ENCODE measurements around the gene TRAIP. TPM values are rescaled to one million over a fixed set of nuclear protein-coding genes. Genes with fewer than 3 reads are reported as not detected.

The TRAIP gene, protein sequence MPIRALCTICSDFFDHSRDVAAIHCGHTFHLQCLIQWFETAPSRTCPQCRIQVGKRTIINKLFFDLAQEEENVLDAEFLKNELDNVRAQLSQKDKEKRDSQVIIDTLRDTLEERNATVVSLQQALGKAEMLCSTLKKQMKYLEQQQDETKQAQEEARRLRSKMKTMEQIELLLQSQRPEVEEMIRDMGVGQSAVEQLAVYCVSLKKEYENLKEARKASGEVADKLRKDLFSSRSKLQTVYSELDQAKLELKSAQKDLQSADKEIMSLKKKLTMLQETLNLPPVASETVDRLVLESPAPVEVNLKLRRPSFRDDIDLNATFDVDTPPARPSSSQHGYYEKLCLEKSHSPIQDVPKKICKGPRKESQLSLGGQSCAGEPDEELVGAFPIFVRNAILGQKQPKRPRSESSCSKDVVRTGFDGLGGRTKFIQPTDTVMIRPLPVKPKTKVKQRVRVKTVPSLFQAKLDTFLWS
- total RNA-seq = 2.2 and 5.2 TPM in 2 replicates

DNA sequence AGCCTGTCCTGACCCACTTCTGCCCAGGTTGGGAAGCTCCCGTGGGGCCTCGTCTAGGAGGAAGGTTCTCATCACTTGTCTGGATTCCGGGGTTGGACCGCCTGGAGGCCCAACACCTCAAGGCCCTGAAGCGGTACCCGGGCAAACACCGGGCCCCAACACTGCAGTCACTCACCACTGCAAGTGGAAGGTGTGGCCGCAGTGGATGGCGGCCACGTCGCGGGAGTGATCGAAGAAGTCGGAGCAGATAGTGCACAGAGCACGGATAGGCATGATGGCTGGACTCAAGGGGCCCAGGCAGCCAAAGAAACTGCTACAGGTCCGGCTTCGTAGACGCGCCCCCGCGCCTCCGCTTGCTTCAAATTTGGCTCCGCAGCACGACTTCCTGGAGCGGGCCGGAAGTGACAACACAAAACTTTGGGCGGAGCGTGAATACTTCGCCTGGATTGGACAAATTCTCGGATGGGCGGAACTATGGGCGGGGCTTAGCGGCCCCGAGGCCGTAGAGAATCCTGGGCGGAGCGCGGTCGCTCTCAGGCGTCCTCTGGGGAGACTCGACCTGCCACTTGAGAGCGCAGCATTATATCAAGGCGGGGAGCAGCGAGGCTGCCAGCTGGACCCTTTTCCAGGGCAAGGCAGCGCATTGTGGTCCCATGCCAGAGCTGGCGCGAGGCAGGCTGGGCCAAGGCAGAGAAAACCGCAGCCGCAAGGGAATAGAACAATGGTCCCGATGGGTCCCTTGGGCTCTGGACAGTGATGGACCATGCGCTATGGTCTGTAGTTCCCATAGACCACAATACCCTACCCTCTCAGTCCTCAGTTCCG, at the start of gene TRAIP:
Gene TRAIP, minus strand, starts transcription at position 384 of the 825 bp plus-strand sequence. Its CDS starts 111 bp downstream, at position 273.

GRCh38 chr3:49903451-49904424, 47.4 kb upstream of the TRAIP start, which contains the start of gene MST1R:
Gene MST1R (minus strand): TSS chr3:49903873. CDS start chr3:49903609, 264 bp downstream.

GRCh38 chr3:49869525-49870126, 13.3 kb upstream of the TRAIP start, which contains the start of gene CAMKV:
Gene CAMKV (minus strand): TSS chr3:49869906. CDS start chr3:49862388, 7,518 bp downstream.

DNA sequence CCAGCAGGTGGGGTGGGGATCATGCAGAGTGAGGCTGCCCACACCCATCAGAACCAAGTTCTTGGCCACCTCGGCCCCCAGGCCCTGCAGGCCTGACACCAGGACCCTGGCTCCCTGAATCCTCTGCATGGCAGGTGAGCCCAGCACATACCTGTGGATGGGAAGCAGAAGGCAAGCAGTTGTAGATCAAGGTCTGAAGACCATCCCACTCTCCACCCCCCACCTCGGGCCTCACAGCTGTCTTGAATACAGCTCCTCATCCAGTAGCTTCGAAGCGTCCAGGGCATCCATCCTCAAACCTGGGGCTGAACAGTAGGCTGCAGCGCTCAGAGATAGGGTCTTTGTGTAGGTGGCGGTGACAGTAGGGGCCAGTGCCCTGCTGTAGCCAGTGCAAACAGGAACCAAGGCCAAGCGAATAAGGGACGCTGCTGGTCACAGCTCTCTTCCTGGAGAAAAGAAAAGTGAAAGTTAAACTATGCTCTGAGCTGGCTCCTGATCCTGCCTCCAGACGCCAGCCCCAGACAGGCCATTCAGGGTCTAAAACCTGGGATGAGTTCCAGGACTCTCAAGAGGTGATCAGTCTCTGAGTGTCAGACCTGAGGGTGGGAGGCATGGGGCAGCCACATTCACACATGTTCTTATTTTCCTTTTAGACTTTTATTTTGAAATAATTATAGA, 42.7 kb downstream of the TRAIP start, which contains the start of gene UBA7:
Gene UBA7, minus strand, starts transcription at position 457 of the 678 bp plus-strand sequence. Its CDS starts 166 bp downstream, at position 291.

DNA sequence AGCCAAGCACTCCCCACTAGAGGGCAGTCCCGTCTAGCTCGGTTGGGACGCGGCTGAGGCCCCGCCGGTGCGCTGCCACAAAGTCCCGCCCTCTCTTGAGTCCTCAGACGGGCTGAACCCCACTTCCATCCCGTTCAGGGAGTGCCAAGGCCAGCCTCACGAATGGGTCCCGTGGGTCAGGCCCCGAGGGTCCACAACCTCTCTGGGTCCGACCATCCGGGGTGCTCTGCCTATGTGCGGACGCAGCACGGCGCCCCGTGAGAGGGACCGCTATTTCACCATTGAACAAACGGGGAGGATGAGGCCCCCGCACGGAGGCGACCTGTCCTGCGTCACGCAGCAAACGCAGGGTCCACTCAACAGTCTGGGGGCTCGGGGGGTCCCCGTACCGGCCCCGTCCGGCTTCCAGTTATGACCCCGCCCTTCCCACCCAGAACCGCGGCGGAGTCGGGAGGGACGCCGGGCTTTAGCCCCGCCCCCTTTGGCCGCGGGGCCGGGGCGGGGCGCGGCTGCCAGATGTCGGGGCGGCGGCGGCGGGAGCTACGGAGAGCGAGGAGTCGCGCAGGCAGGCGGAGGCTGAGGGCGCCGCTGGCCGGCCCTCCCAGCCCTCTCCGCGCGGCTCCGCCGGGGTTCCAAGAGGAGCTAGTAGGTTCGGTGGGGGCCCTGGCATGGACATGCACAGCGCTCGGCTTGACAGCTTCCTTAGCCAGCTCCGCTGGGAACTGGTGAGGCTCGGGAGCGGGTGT, 53.5 kb downstream of the TRAIP start, which contains the start of gene INKA1:
Gene INKA1, plus strand, starts transcription at position 543 of the 746 bp plus-strand sequence. Its CDS starts 132 bp downstream, at position 675.

DNA sequence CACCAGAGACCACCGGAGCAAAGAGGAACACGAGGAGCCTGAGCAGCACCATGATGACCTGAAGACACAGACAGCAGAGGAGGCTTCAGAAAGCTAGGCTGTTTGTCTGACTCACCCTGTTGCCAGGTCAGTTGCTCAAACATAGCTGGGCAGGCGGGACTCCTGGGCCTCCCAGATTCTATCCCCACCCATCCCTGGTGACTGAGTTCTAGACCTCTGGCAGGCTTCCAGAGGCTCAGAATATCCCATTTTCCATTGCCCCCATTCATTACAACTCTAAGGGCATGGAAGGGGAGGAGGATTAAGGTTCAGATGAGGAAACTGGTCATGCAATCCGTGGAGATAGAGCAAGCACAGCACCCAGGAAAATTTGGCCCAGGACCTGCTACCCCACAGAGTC, 56.6 kb downstream of the TRAIP start, which contains the start of gene CDHR4:
Gene CDHR4, minus strand, starts transcription at position 113 of the 400 bp plus-strand sequence. Its CDS starts 61 bp downstream, at position 52.

DNA sequence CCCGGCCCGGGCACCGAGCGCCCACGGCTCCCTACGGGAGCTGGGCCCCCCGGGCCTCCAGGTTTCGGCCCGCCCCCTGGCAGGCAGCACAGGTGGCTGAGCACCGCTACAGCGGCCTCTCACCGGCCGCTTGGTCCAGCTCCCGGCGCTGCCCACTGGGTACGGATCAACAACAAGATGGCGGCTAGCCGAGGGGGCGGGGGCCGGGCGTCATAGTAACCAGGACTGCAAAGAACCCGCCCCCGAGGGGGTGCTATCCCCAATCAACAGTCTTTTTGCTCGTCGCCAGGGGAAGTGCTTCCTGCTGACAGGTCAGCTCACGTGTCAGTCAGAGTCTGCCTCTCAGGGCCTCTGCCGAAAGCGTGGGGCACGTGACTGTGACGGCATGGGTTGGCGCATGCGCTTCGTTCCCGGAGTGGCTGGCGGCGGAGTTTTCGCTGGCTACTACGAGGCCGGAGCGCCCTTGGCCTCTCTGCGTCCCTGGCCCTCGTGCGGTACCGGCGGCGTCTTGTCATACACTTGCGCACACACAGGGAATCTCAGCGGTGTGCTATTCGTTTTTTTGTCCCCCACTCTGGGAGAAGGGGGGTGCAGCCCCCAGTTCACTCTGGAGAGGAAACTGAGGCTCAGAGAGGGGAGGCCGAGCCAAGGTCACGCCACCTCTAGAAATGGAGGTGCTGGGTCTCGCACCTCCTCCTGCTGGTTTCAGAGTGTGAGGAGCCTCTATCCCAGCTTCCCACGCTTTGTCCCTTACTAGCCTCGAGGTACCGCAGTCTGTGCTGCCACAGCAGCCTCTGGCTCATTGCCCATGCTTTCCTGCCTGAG, 69.8 kb downstream of the TRAIP start, which contains the start of gene IP6K1:
Gene IP6K1, minus strand, starts transcription at position 186 of the 825 bp plus-strand sequence. CDS start 38,502 bp downstream, outside the sequence.

Other genes starting within 250 kb of the TRAIP start
- gene APEH, start 182.2 kb downstream of the TRAIP start, total RNA-seq = 132 and 152 TPM in 2 replicates
- gene MST1, start 167.1 kb downstream of the TRAIP start, total RNA-seq = 3.4 and 4.4 TPM in 2 replicates
- gene RNF123, start 167.0 kb downstream of the TRAIP start, total RNA-seq = 20.6 and 24.4 TPM in 2 replicates
- not detected in 2 replicates for gene AMIGO3, start 136.9 kb downstream of the TRAIP start, total RNA-seq
- gene GMPPB, start 132.6 kb downstream of the TRAIP start, total RNA-seq = 27.7 and 37.3 TPM in 2 replicates
- gene IP6K1, start 70.0 kb downstream of the TRAIP start, total RNA-seq = 32.8 and 34.2 TPM in 2 replicates
- gene CDHR4, start 56.7 kb downstream of the TRAIP start, total RNA-seq = 0.06 TPM in 1 of 2 replicates, not detected in the other
- gene INKA1, start 53.3 kb downstream of the TRAIP start, total RNA-seq = 8.7 and 20.5 TPM in 2 replicates
- gene UBA7, start 42.6 kb downstream of the TRAIP start, total RNA-seq = 36.2 and 56.0 TPM in 2 replicates
- gene CAMKV, start 13.3 kb upstream of the TRAIP start, total RNA-seq = not detected in 2 replicates
- gene MST1R, start 47.3 kb upstream of the TRAIP start, total RNA-seq = 0.40 and 2.0 TPM in 2 replicates
- gene MON1A, start 73.2 kb upstream of the TRAIP start, total RNA-seq = 10.4 and 12.8 TPM in 2 replicates
- gene RBM6, start 83.6 kb upstream of the TRAIP start, total RNA-seq = 48.1 and 50.7 TPM in 2 replicates
- 194 and 241 TPM in 2 replicates for gene RBM5, start 232.4 kb upstream of the TRAIP start, total RNA-seq

Data from aortic smooth muscle cell (primary cell).